22Rv1 (cell line): Measurements from ENCODE around the gene KANSL2.

Experiments used
- ZFX ChIP-seq: fragments of 450-650 bp; IDR thresholded peaks from 2 replicates; pipeline ENCODE4 v1.6.1; 2017; ENCODE audit warnings: antibody characterized with exemption, borderline replicate concordance
- TF ChIP-seq, protein P1 (sequence below): fragments of 450-650 bp; IDR thresholded peaks from 2 replicates; pipeline ENCODE4 v1.5.1; 2017; ENCODE audit warnings: mild to moderate bottlenecking

- TF ChIP-seq, protein P1, sequence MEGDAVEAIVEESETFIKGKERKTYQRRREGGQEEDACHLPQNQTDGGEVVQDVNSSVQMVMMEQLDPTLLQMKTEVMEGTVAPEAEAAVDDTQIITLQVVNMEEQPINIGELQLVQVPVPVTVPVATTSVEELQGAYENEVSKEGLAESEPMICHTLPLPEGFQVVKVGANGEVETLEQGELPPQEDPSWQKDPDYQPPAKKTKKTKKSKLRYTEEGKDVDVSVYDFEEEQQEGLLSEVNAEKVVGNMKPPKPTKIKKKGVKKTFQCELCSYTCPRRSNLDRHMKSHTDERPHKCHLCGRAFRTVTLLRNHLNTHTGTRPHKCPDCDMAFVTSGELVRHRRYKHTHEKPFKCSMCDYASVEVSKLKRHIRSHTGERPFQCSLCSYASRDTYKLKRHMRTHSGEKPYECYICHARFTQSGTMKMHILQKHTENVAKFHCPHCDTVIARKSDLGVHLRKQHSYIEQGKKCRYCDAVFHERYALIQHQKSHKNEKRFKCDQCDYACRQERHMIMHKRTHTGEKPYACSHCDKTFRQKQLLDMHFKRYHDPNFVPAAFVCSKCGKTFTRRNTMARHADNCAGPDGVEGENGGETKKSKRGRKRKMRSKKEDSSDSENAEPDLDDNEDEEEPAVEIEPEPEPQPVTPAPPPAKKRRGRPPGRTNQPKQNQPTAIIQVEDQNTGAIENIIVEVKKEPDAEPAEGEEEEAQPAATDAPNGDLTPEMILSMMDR, result no peak
- TF ChIP-seq ZFX, result no peak
Observed at GRCh38 chr12:48629541-48629940, 52.5 kb downstream of the KANSL2 start.
